Astrocyte (in vitro differentiated cells and primary cell): ENCODE measurements around the gene S100P. TPM values are rescaled to one million over a fixed set of nuclear protein-coding genes. Genes with fewer than 3 reads are reported as not detected.
A peak's percentile ranks its signal among the peaks of the same experiment; 100 is the strongest.

Experiments
- DNase-seq: peaks from one replicate; pipeline ENCODE4 v3.0.0-alpha.2; 2010; ENCODE audit warnings: low read depth
- FAIRE-seq: peaks from 2 replicates; lab custom pipeline; 2011; peaks lifted over from hg19 to GRCh38; lab: Jason Lieb, UNC
- H2AFZ ChIP-seq: 2 replicates; pipeline ENCODE4 v1.6.0; 2012; ENCODE audit warnings: low read depth, low read length, inconsistent platforms
- H3K27ac ChIP-seq: 2 replicates; pipeline ENCODE4 v1.5.1; 2011; ENCODE audit warnings: low read depth, low read length, inconsistent platforms
- H3K27me3 ChIP-seq: 2 replicates; pipeline ENCODE4 v1.6.0; 2011; ENCODE audit warnings: low read length, inconsistent platforms; ENCODE audit not compliant: insufficient read depth
- H3K36me3 ChIP-seq: 2 replicates; pipeline ENCODE4 v1.5.1; 2011; ENCODE audit warnings: low read length, inconsistent platforms; ENCODE audit not compliant: insufficient read depth
- H3K4me1 ChIP-seq: 2 replicates; pipeline ENCODE4 v1.5.1; 2011; ENCODE audit warnings: low read length, inconsistent platforms; ENCODE audit not compliant: insufficient read depth
- H3K4me2 ChIP-seq: 2 replicates; pipeline ENCODE4 v1.6.0; 2012; ENCODE audit warnings: low read length, inconsistent platforms
- H3K4me3 ChIP-seq: 2 replicates; pipeline ENCODE4 v1.5.1; 2011; ENCODE audit warnings: low read depth, mild to moderate bottlenecking, low read length, inconsistent platforms; ENCODE audit not compliant: insufficient read depth
- H3K79me2 ChIP-seq: 2 replicates; pipeline ENCODE4 v1.6.0; 2012; ENCODE audit warnings: mild to moderate bottlenecking, low read length, inconsistent platforms; ENCODE audit not compliant: insufficient read depth
- H3K9ac ChIP-seq: 2 replicates; pipeline ENCODE4 v1.6.0; 2012; ENCODE audit warnings: mild to moderate bottlenecking, low read length, inconsistent platforms
- H3K9me3 ChIP-seq: 2 replicates; pipeline ENCODE4 v1.5.1; 2012; ENCODE audit warnings: low read depth, mild to moderate bottlenecking, low read length, inconsistent platforms; ENCODE audit not compliant: insufficient read depth
- H4K20me1 ChIP-seq: 2 replicates; pipeline ENCODE4 v1.6.0; 2012; ENCODE audit warnings: low read length, inconsistent platforms; ENCODE audit not compliant: insufficient read depth
- H3K27ac Mint-ChIP-seq: one replicate; pipeline ENCODE4 v1.8.0; 2021; ENCODE audit warnings: mild to moderate bottlenecking, mixed read lengths; ENCODE audit not compliant: unreplicated experiment
- H3K27me3 Mint-ChIP-seq: one replicate; pipeline ENCODE4 v1.8.0; 2021; ENCODE audit warnings: low read depth, mixed read lengths; ENCODE audit not compliant: unreplicated experiment
- H3K36me3 Mint-ChIP-seq: one replicate; pipeline ENCODE4 v1.8.0; 2021; ENCODE audit warnings: low read depth, mixed read lengths; ENCODE audit not compliant: unreplicated experiment
- H3K4me1 Mint-ChIP-seq: one replicate; pipeline ENCODE4 v1.8.0; 2021; ENCODE audit warnings: low read depth, mixed read lengths; ENCODE audit not compliant: unreplicated experiment
- H3K4me3 Mint-ChIP-seq: one replicate; pipeline ENCODE4 v1.8.0; 2021; ENCODE audit warnings: mild to moderate bottlenecking, moderate library complexity, mixed read lengths; ENCODE audit not compliant: unreplicated experiment
- H3K9me3 Mint-ChIP-seq: one replicate; pipeline ENCODE4 v1.8.0; 2021; ENCODE audit warnings: mild to moderate bottlenecking, mixed read lengths; ENCODE audit not compliant: unreplicated experiment
- CTCF ChIP-seq: IDR thresholded peaks from 2 replicates; pipeline ENCODE4 v1.5.1; 2011; ENCODE audit warnings: low read depth, mild to moderate bottlenecking, inconsistent platforms, low read length, moderate library complexity; ENCODE audit not compliant: insufficient read depth
- EZH2 ChIP-seq: IDR thresholded peaks from 2 replicates; pipeline ENCODE4 v1.6.1; 2012; ENCODE audit warnings: mild to moderate bottlenecking, low read length, inconsistent platforms; ENCODE audit not compliant: insufficient read depth
- total RNA-seq: library from RNA; stranded (reverse); gene quantifications from 2 replicates; pipeline ENCODE4 v1.2.1, GENCODE V29; 2021

Gene S100P
- total RNA-seq, 1 donor from 2014 or later, result not detected

GRCh38 chr4:6715704-6716017 lies 22.0 kb downstream of the S100P start:
- Mint-ChIP-seq H3K36me3 (peaks cover 2% of the 10 kb centered on the region), H3K27ac (peak overlapping the region; percentile 48), H3K9me3 (peaks cover 8% of the 10 kb centered on the region), H3K27me3 (peaks cover 4% of the 10 kb centered on the region), H3K4me1 (peaks cover 6% of the 10 kb centered on the region), H3K4me3 (peak overlapping the region; percentile 86)
- peaks cover 28% of the 10 kb centered on the region for H4K20me1 ChIP-seq
- H3K4me3 ChIP-seq, result peak overlapping the region; percentile 80
- no peak for FAIRE-seq
- H3K27ac ChIP-seq, result peak overlapping the region; percentile 69
- H3K4me1 ChIP-seq, result peaks cover 6% of the 10 kb centered on the region
- H3K79me2 ChIP-seq, result peaks cover 27% of the 10 kb centered on the region
- H3K9me3 ChIP-seq, result peaks cover 3% of the 10 kb centered on the region
- peak overlapping the region; percentile 87 for H3K4me2 ChIP-seq
- H3K36me3 ChIP-seq, result no peaks in the 10 kb centered on the region
- H3K9ac ChIP-seq, result peak overlapping the region; percentile 88
- H3K27me3 ChIP-seq, result no peaks in the 10 kb centered on the region
- DNase-seq, result no peak
- TF ChIP-seq EZH2 (no peak), CTCF (no peak)
- H2AFZ ChIP-seq, result peak overlapping the region; percentile 69

GRCh38 chr4:6716018-6716911 lies 22.6 kb downstream of the S100P start, which contains the start of gene BLOC1S4:
TSS of gene BLOC1S4 (plus strand) at chr4:6716174. CDS start at chr4:6716210, 36 bp downstream.
- Histone ChIP-seq H2AFZ (peak within 1 kb of the TSS; percentile 69), H3K4me2 (peak within 1 kb of the TSS; percentile 87), H3K27ac (peak within 1 kb of the TSS; percentile 69), H3K36me3 (no peaks in the 10 kb centered on the region), H3K4me1 (peaks cover 6% of the 10 kb centered on the region), H3K4me3 (peak within 1 kb of the TSS; percentile 80), H3K27me3 (no peaks in the 10 kb centered on the region), H4K20me1 (peaks cover 28% of the 10 kb centered on the region), H3K79me2 (peaks cover 27% of the 10 kb centered on the region), H3K9me3 (peaks cover 3% of the 10 kb centered on the region), H3K9ac (peak within 1 kb of the TSS; percentile 88)
- TF ChIP-seq EZH2, result no peak
- TF ChIP-seq CTCF, result no peak
- H3K27me3 Mint-ChIP-seq, result peaks cover 4% of the 10 kb centered on the region
- H3K4me1 Mint-ChIP-seq, result peaks cover 8% of the 10 kb centered on the region
- H3K4me3 Mint-ChIP-seq, result peak within 1 kb of the TSS; percentile 95
- peak within 1 kb of the TSS; percentile 89 for H3K27ac Mint-ChIP-seq
- H3K9me3 Mint-ChIP-seq, result peaks cover 5% of the 10 kb centered on the region
- FAIRE-seq (no peak), DNase-seq (peak; percentile 88)
- H3K36me3 Mint-ChIP-seq, result peaks cover 2% of the 10 kb centered on the region
